ENCODE data around the gene PDE4D. TPM values are rescaled to one million over a fixed set of nuclear protein-coding genes. Genes with fewer than 3 reads are reported as not detected.
A peak's percentile ranks its signal among the peaks of the same experiment; 100 is the strongest.

The PDE4D gene
- total RNA-seq, 6 experiments from 2014 or later = 1.6 to 10.3 (median 5.6) TPM

GRCh38 chr5:59866661-59867060, 26.9 kb downstream of the PDE4D start:
- ATAC-seq (no peak), DNase-seq (no peak)
- WGBS (ENCODE audit: insufficient coverage, low coverage, low lambda C conversion rate, missing lambda C conversion rate) = 25% methylated on average over 2 of the region's 2 CpGs
- Histone ChIP-seq H3K9me3 (no peaks in the 10 kb centered on the region), H3K4me1 (peaks cover 0 to 5% (median 0%) of the 10 kb centered on the region in 4 donors), H3K27ac (no peak overlapping the region), H3K27me3 (no peaks in the 10 kb centered on the region), H3K4me3 (no peak overlapping the region), H3K36me3 (no peaks in the 10 kb centered on the region)
- TF ChIP-seq POLR2A (IDR thresholded peaks at IDR 0.05) (no peak), CTCF (IDR thresholded peaks at IDR 0.05) (no peak)
- intact Hi-C loops (cut with DNase I) = no loop called here

- no peaks in the 10 kb centered on the region for H3K9me3 ChIP-seq
- ATAC-seq (peak; percentile 15 to 49 (median 42)), DNase-seq (no peak)
- peaks cover 0 to 5% (median 0%) of the 10 kb centered on the region in 4 donors for H3K4me1 ChIP-seq
- WGBS (ENCODE audit: insufficient coverage, low coverage, low lambda C conversion rate, missing lambda C conversion rate) = 0% methylated on average over 1 of the region's 3 CpGs
- H3K27ac ChIP-seq = no peak overlapping the region
- TF ChIP-seq POLR2A (IDR thresholded peaks at IDR 0.05) (no peak), CTCF (IDR thresholded peaks at IDR 0.05) (no peak)
- H3K4me3 ChIP-seq = no peak overlapping the region
- no peaks in the 10 kb centered on the region for H3K36me3 ChIP-seq
- no peaks in the 10 kb centered on the region for H3K27me3 ChIP-seq
- intact Hi-C loops (cut with DNase I) = no loop called here
These were observed 28.8 kb downstream of the PDE4D start for GRCh38 chr5:59864718-59865117.

GRCh38 chr5:59863777-59864176, 29.7 kb downstream of the PDE4D start:
- H3K27ac ChIP-seq = no peak overlapping the region
- no peak for TF ChIP-seq POLR2A (IDR thresholded peaks at IDR 0.05)
- no peak for TF ChIP-seq CTCF (IDR thresholded peaks at IDR 0.05)
- no peaks in the 10 kb centered on the region for H3K9me3 ChIP-seq
- no peaks in the 10 kb centered on the region for H3K27me3 ChIP-seq
- no peak for ATAC-seq
- H3K4me3 ChIP-seq = no peak overlapping the region
- DNase-seq = no peak
- 65% methylated on average over 4 of the region's 5 CpGs for WGBS (ENCODE audit: insufficient coverage, low coverage, low lambda C conversion rate, missing lambda C conversion rate)
- H3K4me1 ChIP-seq = peaks cover 0 to 5% (median 0%) of the 10 kb centered on the region in 4 donors
- H3K36me3 ChIP-seq = no peaks in the 10 kb centered on the region
- intact Hi-C loops (cut with DNase I) = no loop called here

- ATAC-seq (no peak), DNase-seq (no peak)
- Histone ChIP-seq H3K4me3 (no peak overlapping the region), H3K9me3 (no peaks in the 10 kb centered on the region), H3K27ac (no peak overlapping the region), H3K4me1 (no peaks in the 10 kb centered on the region), H3K27me3 (no peaks in the 10 kb centered on the region), H3K36me3 (no peaks in the 10 kb centered on the region)
- WGBS (ENCODE audit: insufficient coverage, low coverage, low lambda C conversion rate, missing lambda C conversion rate) = 73% methylated on average over 5 of the region's 5 CpGs
- no peak for TF ChIP-seq POLR2A (IDR thresholded peaks at IDR 0.05)
- TF ChIP-seq CTCF (IDR thresholded peaks at IDR 0.05) = no peak
- intact Hi-C loops (cut with DNase I) = no loop called here
These were observed 37.2 kb downstream of the PDE4D start for GRCh38 chr5:59856358-59856757.

- Histone ChIP-seq H3K9me3 (no peaks in the 10 kb centered on the region), H3K27me3 (no peaks in the 10 kb centered on the region), H3K36me3 (no peaks in the 10 kb centered on the region), H3K4me3 (no peak overlapping the region), H3K27ac (no peak overlapping the region), H3K4me1 (no peaks in the 10 kb centered on the region)
- 85% methylated on average over 2 of the region's 2 CpGs for WGBS (ENCODE audit: insufficient coverage, low coverage, low lambda C conversion rate, missing lambda C conversion rate)
- TF ChIP-seq CTCF (IDR thresholded peaks at IDR 0.05) (no peak), POLR2A (IDR thresholded peaks at IDR 0.05) (no peak)
- DNase-seq = no peak
- no peak for ATAC-seq
- intact Hi-C loops (cut with DNase I) = no loop called here
These were observed 42.8 kb downstream of the PDE4D start for GRCh38 chr5:59850766-59851165.

All from right lobe of liver (tissue), 6 donors.